GM12874 (cell line): Measurements from ENCODE around the gene BANP.

Source experiments
- TF ChIP-seq, protein P1 (sequence below): IDR thresholded peaks from 2 replicates; pipeline ENCODE4 v1.5.1; 2011; ENCODE audit warnings: low read depth, mild to moderate bottlenecking, control low read depth, low read length, moderate library complexity; ENCODE audit not compliant: insufficient read depth

The BANP gene

DNA sequence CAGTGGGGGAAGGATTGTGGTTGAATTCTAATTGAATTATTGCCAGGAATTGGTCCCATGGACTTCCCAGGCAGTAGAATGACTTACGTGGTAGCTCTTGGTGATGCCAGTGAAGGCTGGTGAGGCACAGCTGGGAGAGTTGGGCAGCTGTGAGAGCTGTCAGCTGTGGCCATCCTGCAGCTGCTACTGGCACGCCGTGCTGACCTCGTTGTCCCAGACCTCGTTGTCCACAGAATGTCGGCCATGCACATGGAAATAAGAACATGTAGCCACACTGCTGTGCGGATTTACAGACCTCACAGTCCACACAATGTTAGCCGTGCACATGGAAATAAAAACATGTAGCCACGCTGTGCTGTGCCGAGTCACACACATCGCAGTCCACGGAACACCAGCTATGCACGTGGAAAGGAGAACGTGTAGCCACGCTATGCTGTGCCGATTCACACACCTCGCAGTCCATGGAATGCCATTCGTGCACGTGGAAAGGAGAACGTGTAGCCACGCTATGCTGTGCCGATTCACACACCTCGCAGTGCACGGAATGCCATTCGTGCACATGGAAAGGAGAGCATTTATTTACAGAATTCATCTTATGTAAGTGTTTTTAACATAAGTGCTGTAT is 59.2 kb downstream of the BANP start:
- TF ChIP-seq, protein P1, sequence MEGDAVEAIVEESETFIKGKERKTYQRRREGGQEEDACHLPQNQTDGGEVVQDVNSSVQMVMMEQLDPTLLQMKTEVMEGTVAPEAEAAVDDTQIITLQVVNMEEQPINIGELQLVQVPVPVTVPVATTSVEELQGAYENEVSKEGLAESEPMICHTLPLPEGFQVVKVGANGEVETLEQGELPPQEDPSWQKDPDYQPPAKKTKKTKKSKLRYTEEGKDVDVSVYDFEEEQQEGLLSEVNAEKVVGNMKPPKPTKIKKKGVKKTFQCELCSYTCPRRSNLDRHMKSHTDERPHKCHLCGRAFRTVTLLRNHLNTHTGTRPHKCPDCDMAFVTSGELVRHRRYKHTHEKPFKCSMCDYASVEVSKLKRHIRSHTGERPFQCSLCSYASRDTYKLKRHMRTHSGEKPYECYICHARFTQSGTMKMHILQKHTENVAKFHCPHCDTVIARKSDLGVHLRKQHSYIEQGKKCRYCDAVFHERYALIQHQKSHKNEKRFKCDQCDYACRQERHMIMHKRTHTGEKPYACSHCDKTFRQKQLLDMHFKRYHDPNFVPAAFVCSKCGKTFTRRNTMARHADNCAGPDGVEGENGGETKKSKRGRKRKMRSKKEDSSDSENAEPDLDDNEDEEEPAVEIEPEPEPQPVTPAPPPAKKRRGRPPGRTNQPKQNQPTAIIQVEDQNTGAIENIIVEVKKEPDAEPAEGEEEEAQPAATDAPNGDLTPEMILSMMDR = no peak

DNA sequence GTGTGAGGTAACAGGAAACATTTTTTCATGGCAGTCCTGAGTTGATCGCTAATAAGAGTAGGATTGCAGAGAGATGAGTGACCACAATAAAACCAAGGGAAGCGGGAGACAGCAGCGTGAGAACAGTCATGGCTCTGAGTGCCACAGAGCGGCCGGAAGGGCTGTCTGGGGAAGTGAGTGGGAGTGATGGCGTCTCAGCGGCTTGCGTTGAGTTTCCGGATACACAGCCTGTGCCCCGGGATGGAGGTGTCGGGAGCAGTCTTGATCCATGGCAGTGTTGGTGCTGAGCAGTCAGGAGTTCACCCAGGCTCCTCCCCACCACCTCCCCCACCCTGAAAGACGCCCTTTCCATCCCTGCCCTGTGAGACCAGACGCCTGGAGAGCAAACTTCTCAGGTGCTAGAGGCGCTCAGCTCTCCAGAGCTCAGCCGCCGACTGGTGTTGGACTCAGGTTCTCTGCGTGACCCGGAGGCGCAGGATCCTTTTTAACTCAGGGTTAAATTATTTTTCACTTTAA is 59.8 kb downstream of the BANP start:
- TF ChIP-seq, protein P1 = no peak

DNA sequence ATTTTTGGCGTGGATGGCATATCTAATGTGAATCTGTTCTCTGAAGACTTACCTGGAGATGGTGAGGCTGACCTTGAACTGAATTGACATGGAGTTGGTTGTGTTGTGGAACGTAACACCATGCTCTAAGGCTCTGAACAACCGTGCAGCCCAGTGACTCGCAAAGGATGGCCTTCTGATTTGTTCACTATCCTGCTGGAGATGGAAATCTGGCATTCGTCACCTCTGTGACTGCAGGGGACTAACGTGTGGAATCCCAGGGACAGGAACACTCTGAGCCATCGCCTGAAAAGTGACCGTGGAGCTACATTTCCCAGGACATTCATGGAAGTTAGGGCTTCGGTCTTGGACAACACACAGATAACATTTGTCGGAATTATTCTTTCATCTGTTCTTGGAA is 61.1 kb downstream of the BANP start:
- TF ChIP-seq, protein P1 = no peak

DNA sequence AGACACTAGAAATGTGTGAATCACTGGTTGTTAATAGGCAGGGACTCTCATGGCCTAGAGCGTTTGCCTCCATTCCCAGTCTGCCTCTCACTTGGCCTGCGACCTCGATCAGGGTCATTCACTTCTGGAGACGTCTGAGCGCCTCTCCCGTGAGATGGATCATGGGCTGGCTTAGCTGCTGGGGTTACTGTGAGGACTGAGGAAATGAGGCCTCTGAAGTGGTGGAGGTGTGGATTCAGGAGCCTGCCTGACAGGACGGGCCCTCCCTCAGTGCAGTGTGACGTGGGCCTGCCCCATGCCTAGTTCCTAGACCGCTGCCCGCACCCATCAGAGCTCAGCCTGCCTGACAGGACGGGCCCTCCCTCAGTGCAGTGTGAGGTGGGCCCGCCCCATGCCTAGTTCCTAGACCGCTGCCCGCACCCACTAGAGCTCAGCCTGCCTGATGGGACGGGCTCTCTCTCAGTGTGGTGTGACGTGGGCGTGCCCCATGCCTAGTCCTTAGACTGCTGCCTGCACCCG is 61.9 kb downstream of the BANP start:
- TF ChIP-seq, protein P1 = no peak

DNA sequence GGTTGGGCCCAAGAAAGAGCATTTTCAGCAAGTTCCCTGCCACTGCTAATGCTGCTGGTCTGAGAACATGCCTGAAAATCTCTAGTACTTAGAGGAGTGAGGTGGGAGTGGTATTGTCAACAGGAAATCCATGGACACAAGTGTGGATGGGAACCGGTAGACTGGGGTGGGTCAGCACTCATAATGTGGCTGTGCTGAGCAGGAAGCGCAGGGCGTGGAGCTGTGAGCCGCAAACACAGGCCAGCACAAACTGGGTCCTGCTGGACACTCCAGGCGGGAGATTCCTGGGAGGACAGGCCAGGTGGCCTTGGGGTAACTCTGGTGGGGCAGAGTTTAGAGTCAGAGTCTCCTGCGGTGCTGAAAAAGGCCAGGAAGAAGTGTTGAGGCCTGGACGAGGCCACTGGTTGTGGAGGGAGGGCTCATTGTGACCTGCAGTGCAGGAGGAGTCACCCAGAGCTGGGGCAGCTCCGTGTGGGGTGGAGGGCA is 62.6 kb downstream of the BANP start:
- TF ChIP-seq, protein P1 = no peak

DNA sequence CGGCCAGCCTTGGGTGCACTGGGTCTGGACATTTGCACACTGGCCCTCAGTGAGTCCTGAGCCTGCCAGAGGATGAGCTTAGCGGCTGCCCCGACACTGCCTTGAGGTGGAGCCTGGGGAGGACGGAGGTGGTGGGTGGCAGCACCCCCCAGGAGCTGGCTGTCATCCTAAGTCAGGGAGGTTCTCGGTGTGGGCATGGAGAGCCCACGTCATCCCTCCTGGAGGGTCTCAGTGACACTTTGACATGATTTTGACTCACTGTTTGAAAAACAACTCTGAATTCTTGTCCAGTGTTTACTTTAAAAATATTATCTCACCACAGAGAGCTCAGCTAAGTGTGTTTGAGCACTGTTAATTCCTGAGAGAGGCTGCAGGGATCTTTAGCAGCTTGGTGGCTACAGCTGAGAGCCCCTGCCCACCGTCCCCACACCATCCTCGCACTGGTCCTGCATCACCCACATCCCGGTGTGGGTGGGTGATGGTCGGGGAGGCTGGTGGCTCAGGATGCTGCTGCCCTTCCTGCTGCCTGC is 63.1 kb downstream of the BANP start:
- TF ChIP-seq, protein P1 = no peak

DNA sequence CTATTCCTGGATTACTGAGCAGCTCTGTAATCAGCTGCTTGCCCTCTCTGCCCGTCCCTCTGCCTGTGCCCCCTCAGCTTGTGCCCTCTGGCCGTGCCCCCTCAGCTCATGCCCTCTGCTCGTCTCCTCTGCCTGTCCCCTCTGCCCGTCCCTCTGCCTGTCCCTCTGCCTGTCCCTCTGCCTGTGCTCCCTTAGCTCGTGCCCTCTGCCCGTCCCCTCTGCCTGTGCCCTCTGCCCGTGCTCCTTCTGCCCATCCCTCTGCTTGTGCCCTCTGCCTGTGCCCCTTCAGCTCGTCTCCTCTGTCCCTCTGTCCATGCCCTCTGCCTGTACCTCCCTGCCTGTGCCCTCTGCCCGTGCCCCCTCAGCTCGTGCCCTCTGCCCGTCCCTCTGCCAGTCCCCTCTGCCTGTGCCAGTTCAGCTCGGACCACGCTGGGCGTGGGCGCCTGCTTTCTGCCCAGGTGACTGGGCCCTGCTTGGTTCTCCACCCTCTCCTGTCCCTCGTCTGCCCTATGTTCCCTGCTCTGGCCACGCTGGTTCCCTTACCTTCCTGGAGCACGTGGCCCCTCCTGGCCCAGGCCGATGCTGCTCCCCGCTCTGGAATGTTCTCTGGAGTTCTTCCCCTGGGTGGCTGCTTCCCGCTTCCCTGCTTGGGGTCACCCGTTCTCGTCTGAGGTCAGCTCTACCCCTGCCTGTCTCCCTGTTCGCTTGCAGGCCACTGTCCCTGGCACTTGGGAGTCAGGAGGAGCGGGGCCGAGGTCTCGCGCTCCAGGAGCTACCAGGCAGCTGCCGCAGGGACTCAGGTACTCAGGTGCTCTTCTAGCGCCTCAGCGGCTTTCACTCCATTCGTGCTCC is 63.9 kb downstream of the BANP start:
- TF ChIP-seq, protein P1 = no peak
